Coronary artery (tissue), 2 donors: ENCODE data around the gene PPT1.

Experiments
- DNase-seq: peaks from one replicate; pipeline ENCODE4 v3.0.0-alpha.2; 2017; ENCODE audit warnings: low spot score
- H3K27ac ChIP-seq, 2 donors: fragments of 200-600 bp; sonication (generic); one replicate each; pipeline ENCODE4 v1.5.1; 2016 to 2019
- H3K4me3 ChIP-seq: fragments of 200-600 bp; sonication (generic); 2 replicates; pipeline ENCODE4 v1.5.1; 2016; ENCODE audit warnings: mild to moderate bottlenecking, moderate library complexity
- CTCF ChIP-seq: fragments of 200-600 bp; sonication (generic); IDR thresholded peaks from one replicate; pipeline ENCODE4 v1.5.1; 2019; ENCODE audit warnings: antibody characterized with exemption

PPT1 gene

GRCh38 chr1:40132383-40133311 lies 35.6 kb upstream of the PPT1 start:
- H3K4me3 ChIP-seq, result peak overlapping the region; percentile 55
- no peak overlapping the region for H3K27ac ChIP-seq
- no peak for TF ChIP-seq CTCF
- DNase-seq, result no peak

GRCh38 chr1:40130892-40131291 lies 33.8 kb upstream of the PPT1 start:
- Histone ChIP-seq H3K27ac (no peak overlapping the region), H3K4me3 (no peak overlapping the region)
- DNase-seq, result no peak
- no peak for TF ChIP-seq CTCF

- no peak for TF ChIP-seq CTCF
- Histone ChIP-seq H3K4me3 (no peak overlapping the region), H3K27ac (no peak overlapping the region)
- DNase-seq, result no peak
Observed at GRCh38 chr1:40122855-40123254, 25.8 kb upstream of the PPT1 start.

GRCh38 chr1:40120128-40120527 lies 23.1 kb upstream of the PPT1 start:
- no peak for TF ChIP-seq CTCF
- Histone ChIP-seq H3K4me3 (no peak overlapping the region), H3K27ac (no peak overlapping the region)
- DNase-seq, result no peak

- Histone ChIP-seq H3K27ac (no peak overlapping the region), H3K4me3 (no peak overlapping the region)
- no peak for DNase-seq
- TF ChIP-seq CTCF, result no peak
Observed at GRCh38 chr1:40114400-40114799, 17.3 kb upstream of the PPT1 start.

- no peak for TF ChIP-seq CTCF
- H3K4me3 ChIP-seq, result no peak overlapping the region
- DNase-seq, result no peak
- no peak overlapping the region for H3K27ac ChIP-seq
Observed at GRCh38 chr1:40110389-40110788, 13.3 kb upstream of the PPT1 start.
